Prostate gland (tissue), 2 donors: ENCODE results near the gene FBXO38.

Experiments
- CTCF ChIP-seq, 4 experiments: fragments of 200-600 bp in 2 of 4; fragments of 450-650 bp in 2 of 4; sonication (generic) in 2 of 4; IDR thresholded peaks; 1 replicate in 3 of 4; 2 replicates in 1 of 4; pipeline ENCODE4 v1.5.1; 2016 to 2019; ENCODE audit warnings: antibody characterized with exemption in 4 of 4, mild to moderate bottlenecking in 2 of 4, moderate library complexity in 2 of 4
- POLR2A ChIP-seq: fragments of 450-650 bp; IDR thresholded peaks from one replicate; pipeline ENCODE4 v1.6.1; 2016; ENCODE audit warnings: antibody characterized with exemption, mild to moderate bottlenecking
- POLR2AphosphoS5 ChIP-seq: sonication (generic); formaldehyde crosslinking; IDR thresholded peaks from one replicate; pipeline ENCODE4 v1.6.1; 2017; ENCODE audit warnings: antibody characterized with exemption

DNA sequence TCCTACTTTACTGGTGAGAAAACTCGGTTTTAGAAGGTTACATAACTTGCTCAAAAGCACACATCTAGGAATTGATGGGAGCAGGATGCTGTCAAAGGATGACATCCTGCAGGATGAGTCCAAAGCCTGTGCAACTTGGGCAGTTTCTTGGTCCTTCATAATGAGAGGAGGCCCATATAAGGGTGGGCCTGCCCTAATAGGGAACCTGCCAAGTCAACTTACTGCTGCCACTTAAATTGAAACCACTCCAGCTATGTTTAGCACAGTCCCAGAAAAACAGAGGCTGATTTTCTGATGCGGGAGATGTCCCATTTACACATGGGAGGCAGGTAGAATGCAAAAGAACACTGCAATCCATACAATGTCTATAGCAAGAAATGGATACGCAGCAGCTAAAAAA lies 61.8 kb downstream of the FBXO38 start:
- TF ChIP-seq CTCF (IDR thresholded peaks at IDR 0.05) (no peak), POLR2A (no peak), POLR2AphosphoS5 (no peak)
